ENCODE data around the gene MED13. TPM values are rescaled to one million over a fixed set of nuclear protein-coding genes. Genes with fewer than 3 reads are reported as not detected.

The MED13 gene
- total and polyA plus RNA-seq, 9 of the 15 experiments (the other 6 are each of a cell fraction or from before 2014, with no cell fraction given) = 5.4 to 48.4 (median 28.2) TPM

- TF ChIP-seq PATZ1 (CRISPR knock-in tag; IDR thresholded peaks at IDR 0.05; ENCODE audit: borderline replicate concordance) = no peak
- TF ChIP-seq ZNF174 (CRISPR knock-in tag; IDR thresholded peaks at IDR 0.05) = no peak
- TF ChIP-seq NR3C1 (CRISPR knock-in tag; IDR thresholded peaks at IDR 0.05) = no peak
- TF ChIP-seq ZBTB26 (CRISPR knock-in tag; IDR thresholded peaks at IDR 0.05) = no peak
- TF ChIP-seq MXI1 (IDR thresholded peaks at IDR 0.05; ENCODE audit: low read depth, low read length) = no peak
- TF ChIP-seq ZNF3 (CRISPR knock-in tag; IDR thresholded peaks at IDR 0.05) = no peak
- no peak for TF ChIP-seq OTX1 (CRISPR knock-in tag; IDR thresholded peaks at IDR 0.05)
- peak; percentile 97 for TF ChIP-seq VEZF1 (CRISPR knock-in tag; IDR thresholded peaks at IDR 0.05)
- no peak for TF ChIP-seq NBN (IDR thresholded peaks at IDR 0.05; ENCODE audit: low read depth)
- TF ChIP-seq GABPA (tag; conservative IDR thresholded peaks at IDR 0.05; ENCODE audit: low read depth) = 0 out of 2 replicates have a peak, but pooled peaks have one; percentile 4
- no peak for TF ChIP-seq NR2F6 (CRISPR knock-in tag; IDR thresholded peaks at IDR 0.05)
- no peak for TF ChIP-seq MAFK (IDR thresholded peaks at IDR 0.05; ENCODE audit: low read length)
- TF ChIP-seq SUPT5H (IDR thresholded peaks at IDR 0.05) = no peak
- TF ChIP-seq SNAPC5 (CRISPR knock-in tag; IDR thresholded peaks at IDR 0.05) = no peak
- TF ChIP-seq NRF1 (conservative IDR thresholded peaks at IDR 0.05 in 1 of 2, IDR thresholded peaks at IDR 0.05 in 1 of 2) = peak in 1 of 2 experiments; percentile 14; a peak in 1 of 4 replicates
- TF ChIP-seq MIER1 (IDR thresholded peaks at IDR 0.05; ENCODE audit: low read depth) = no peak
- peak; percentile 41; the same call in 1 of the 2 replicates for TF ChIP-seq PHF21A (IDR thresholded peaks at IDR 0.05; ENCODE audit: borderline replicate concordance, low read depth)
- peak; percentile 85 to 93; a peak in 3 of 4 replicates for TF ChIP-seq UBTF (IDR thresholded peaks at IDR 0.05; ENCODE audit: borderline replicate concordance in 1 of 2, low read depth in 2 of 2, low read length in 2 of 2)
- no peak for TF ChIP-seq EP300 (IDR thresholded peaks at IDR 0.05; ENCODE audit: low read length)
- 0 out of 4 replicates have a peak, but pooled peaks of 1 of the 2 experiments have one; percentile 26 for TF ChIP-seq FOXK2 (conservative IDR thresholded peaks at IDR 0.05 in 1 of 2, IDR thresholded peaks at IDR 0.05 in 1 of 2; ENCODE audit: low read depth in 2 of 2)
- TF ChIP-seq MAZ (CRISPR knock-in tag; conservative IDR thresholded peaks at IDR 0.05 in 1 of 2, IDR thresholded peaks at IDR 0.05 in 1 of 2) = peak in 1 of 2 experiments; percentile 50; a peak in 2 of 4 replicates
Measured at GRCh38 chr17:62064791-62065563, at the start of gene MED13 (continued).
